ENCODE measurements around the gene PTGS1.
A peak's percentile ranks its signal among the peaks of the same experiment; 100 is the strongest.
"Not testable (repeated sequence)": the region's sequence is repeated elsewhere in the genome, so short reads cannot be mapped to it uniquely, and the experiment has no call there.

PTGS1 gene

GRCh38 chr9:122347348-122348287, 23.2 kb upstream of the PTGS1 start:
- DNase-seq = peak; percentile 13 to 25

GRCh38 chr9:122348288-122348777, 22.5 kb upstream of the PTGS1 start:
- DNase-seq = no peak

- no peak for DNase-seq
These were observed 22.0 kb upstream of the PTGS1 start for GRCh38 chr9:122348791-122349190.

GRCh38 chr9:122349201-122349600, 21.6 kb upstream of the PTGS1 start:
- no peak for DNase-seq

GRCh38 chr9:122350577-122351355, 20.1 kb upstream of the PTGS1 start:
- DNase-seq = peak; percentile 79 to 83

- no peak for DNase-seq
These were observed 16.2 kb upstream of the PTGS1 start for GRCh38 chr9:122354536-122355199.

GRCh38 chr9:122355336-122355875, 15.4 kb upstream of the PTGS1 start:
- no peak for DNase-seq

GRCh38 chr9:122356627-122357026, 14.2 kb upstream of the PTGS1 start:
- DNase-seq = no peak

GRCh38 chr9:122360891-122361290, 9.9 kb upstream of the PTGS1 start:
- no peak for DNase-seq

GRCh38 chr9:122363131-122363530, 7.7 kb upstream of the PTGS1 start:
- not testable (repeated sequence) for DNase-seq

GRCh38 chr9:122364117-122364782, 6.6 kb upstream of the PTGS1 start:
- DNase-seq = no peak

GRCh38 chr9:122364783-122365150, 6.1 kb upstream of the PTGS1 start:
- DNase-seq = no peak

- DNase-seq = no peak
These were observed 4.7 kb upstream of the PTGS1 start for GRCh38 chr9:122366074-122366660.

- no peak for DNase-seq
These were observed 3.8 kb upstream of the PTGS1 start for GRCh38 chr9:122367065-122367464.

- DNase-seq = no peak
These were observed 2.9 kb upstream of the PTGS1 start for GRCh38 chr9:122367774-122368460.

- DNase-seq = no peak
These were observed 2.2 kb upstream of the PTGS1 start for GRCh38 chr9:122368642-122369041.

GRCh38 chr9:122370303-122370702, 521 bp upstream of the PTGS1 start:
- no peak for DNase-seq

- no peak for DNase-seq
These were observed 1.0 kb downstream of the PTGS1 start for GRCh38 chr9:122371846-122372245.

- DNase-seq = no peak
These were observed 2.3 kb downstream of the PTGS1 start for GRCh38 chr9:122372856-122373845.

- no peak for DNase-seq
These were observed 4.1 kb downstream of the PTGS1 start for GRCh38 chr9:122374885-122375420.

Data from activated CD4-positive, alpha-beta T cell treated with anti-CD3 and anti-CD28 coated beads, Interleukin-2, amount 50 U/mL, for 48 hours (primary cell).